ENCODE measurements around the gene PAWR.

DNA sequence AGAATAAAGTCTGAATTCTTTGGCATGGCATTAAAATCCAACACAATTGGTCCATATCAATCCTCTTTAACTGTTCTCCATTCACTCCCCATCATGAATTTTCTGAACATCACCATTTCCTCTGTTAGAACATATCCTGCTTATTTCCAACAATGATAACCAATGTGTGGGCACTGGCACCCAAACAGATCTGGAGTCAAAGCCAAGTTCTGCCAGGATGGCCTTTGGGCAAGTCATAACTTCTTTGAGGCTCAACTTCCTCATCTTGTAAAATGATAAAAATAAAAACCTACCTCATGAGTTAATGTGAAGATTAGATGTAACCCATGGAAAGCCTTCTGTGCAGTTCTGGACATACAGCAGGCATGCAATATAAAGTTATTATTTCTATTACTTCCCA lies 12.5 kb downstream of the PAWR start:
- TF ChIP-seq, protein P1, sequence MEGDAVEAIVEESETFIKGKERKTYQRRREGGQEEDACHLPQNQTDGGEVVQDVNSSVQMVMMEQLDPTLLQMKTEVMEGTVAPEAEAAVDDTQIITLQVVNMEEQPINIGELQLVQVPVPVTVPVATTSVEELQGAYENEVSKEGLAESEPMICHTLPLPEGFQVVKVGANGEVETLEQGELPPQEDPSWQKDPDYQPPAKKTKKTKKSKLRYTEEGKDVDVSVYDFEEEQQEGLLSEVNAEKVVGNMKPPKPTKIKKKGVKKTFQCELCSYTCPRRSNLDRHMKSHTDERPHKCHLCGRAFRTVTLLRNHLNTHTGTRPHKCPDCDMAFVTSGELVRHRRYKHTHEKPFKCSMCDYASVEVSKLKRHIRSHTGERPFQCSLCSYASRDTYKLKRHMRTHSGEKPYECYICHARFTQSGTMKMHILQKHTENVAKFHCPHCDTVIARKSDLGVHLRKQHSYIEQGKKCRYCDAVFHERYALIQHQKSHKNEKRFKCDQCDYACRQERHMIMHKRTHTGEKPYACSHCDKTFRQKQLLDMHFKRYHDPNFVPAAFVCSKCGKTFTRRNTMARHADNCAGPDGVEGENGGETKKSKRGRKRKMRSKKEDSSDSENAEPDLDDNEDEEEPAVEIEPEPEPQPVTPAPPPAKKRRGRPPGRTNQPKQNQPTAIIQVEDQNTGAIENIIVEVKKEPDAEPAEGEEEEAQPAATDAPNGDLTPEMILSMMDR (IDR thresholded peaks at IDR 0.05; ENCODE audit: low read depth, low read length, poor library complexity, severe bottlenecking): no peak
- TF ChIP-seq EZH2phosphoT487 (IDR thresholded peaks at IDR 0.05; ENCODE audit: borderline replicate concordance, low read length): no peak

All from DOHH2 (cell line).